K562 (cell line): ENCODE results near the gene IL20RB. TPM values are rescaled to one million over a fixed set of nuclear protein-coding genes. Genes with fewer than 3 reads are reported as not detected.

Experiments
- ATAC-seq: fragments of 200-7000 bp; cut with Tn5 transposase; 3 replicates; pipeline ENCODE4 v1.9.1; 2020; ENCODE audit warnings: moderate library complexity
- BruUV-seq: library from RNA; stranded (reverse); fragments of 400-500 nt; replicated peaks from 2 replicates; lab custom pipeline; 2021; lab: Mats Ljungman, UMichigan
- CTCF ChIA-PET: fragments of 300-600 bp; formaldehyde crosslinking; extraction: SDS; loops from one replicate; lab custom pipeline; 2021; ENCODE audit warnings: low intra/inter-chr PET ratio; lab: Yijun Ruan, JAX
- POLR2A ChIA-PET: fragments of 300-600, 350-650 bp; sonication (Branson Sonifier 250); formaldehyde crosslinking; extraction: SDS; loops from one replicate; lab custom pipeline; 2021; ENCODE audit warnings: antibody characterized with exemption, inconsistent platforms; lab: Yijun Ruan, JAX
- DNase-seq, 4 experiments: peaks; one replicate each; pipeline versions ENCODE4 v3.0.0 to v3.0.0-alpha.2; 2011 to 2018; ENCODE audit warnings: low spot score in 3 of 4, mixed read lengths in 3 of 4; ENCODE audit errors: extremely low read depth in 1 of 4
- FAIRE-seq: peaks from 2 replicates; lab custom pipeline; 2011; peaks lifted over from hg19 to GRCh38; lab: Jason Lieb, UNC
- H2AFZ ChIP-seq: 2 replicates; pipeline ENCODE4 v1.6.0; 2011; ENCODE audit warnings: low read depth, low read length, control low read depth, inconsistent platforms
- H3K27ac ChIP-seq: fragments of 200-600 bp; 3 replicates; pipeline ENCODE4 v1.8.0; 2011; ENCODE audit warnings: low read depth, mild to moderate bottlenecking, control low read depth, inconsistent platforms, low read length, moderate library complexity, mixed read lengths; ENCODE audit errors: extremely low read depth
- H3K27me3 ChIP-seq, 2 experiments: fragments of 300-600 bp in 1 of 2; 2 replicates in 1 of 2; 3 replicates in 1 of 2; pipeline versions ENCODE4 v1.6.0 to v1.8.0; 2011; ENCODE audit warnings: inconsistent platforms in 2 of 2, low read length in 2 of 2, mild to moderate bottlenecking in 1 of 2, mixed read lengths in 1 of 2, moderate library complexity in 1 of 2; ENCODE audit not compliant: control insufficient read depth in 2 of 2, insufficient read depth in 2 of 2
- H3K36me3 ChIP-seq: fragments of 300-600 bp; 3 replicates; pipeline ENCODE4 v1.8.0; 2011; ENCODE audit warnings: mild to moderate bottlenecking, low read length, inconsistent platforms; ENCODE audit not compliant: control insufficient read depth, insufficient read depth
- H3K4me1 ChIP-seq, 2 experiments: fragments of 200-600 bp in 1 of 2; replicated peaks in 1 of 2; 2 replicates in 1 of 2; 3 replicates in 1 of 2; pipeline versions ENCODE4 v1.5.1 to v1.8.0; 2011; ENCODE audit warnings: inconsistent platforms in 2 of 2, low read length in 2 of 2, mild to moderate bottlenecking in 1 of 2, mixed read lengths in 1 of 2, moderate library complexity in 1 of 2; ENCODE audit not compliant: control insufficient read depth in 2 of 2, insufficient read depth in 2 of 2
- H3K4me2 ChIP-seq: 2 replicates; pipeline ENCODE4 v1.6.1; 2011; ENCODE audit warnings: low read length, control low read depth, inconsistent platforms, mixed read lengths; ENCODE audit not compliant: insufficient read depth
- H3K4me3 ChIP-seq: fragments of 200-600 bp; sonication (generic), shearing (Covaris generic); 2 replicates; pipeline ENCODE4 v1.5.1; 2016; ENCODE audit warnings: control low read depth, inconsistent platforms
- H3K79me2 ChIP-seq: fragments of 200-600 bp; 3 replicates; pipeline ENCODE4 v1.8.0; 2011; ENCODE audit warnings: low read length, inconsistent platforms; ENCODE audit not compliant: control insufficient read depth, insufficient read depth
- H3K9ac ChIP-seq, 2 experiments: 2 replicates each; pipeline versions ENCODE4 v1.6.0 to v1.6.1; 2011; ENCODE audit warnings: low read depth in 2 of 2, low read length in 2 of 2, control low read depth in 1 of 2, inconsistent platforms in 1 of 2, mild to moderate bottlenecking in 1 of 2, mixed read lengths in 1 of 2; ENCODE audit not compliant: insufficient read depth in 1 of 2
- H3K9me1 ChIP-seq: one replicate; pipeline ENCODE4 v1.6.0; 2011; ENCODE audit warnings: inconsistent platforms, mild to moderate bottlenecking, low read length, moderate library complexity; ENCODE audit not compliant: control insufficient read depth, insufficient read depth
- H3K9me3 ChIP-seq: replicated peaks from 2 replicates; pipeline ENCODE4 v1.5.1; 2011; ENCODE audit warnings: low read depth, low read length, inconsistent platforms; ENCODE audit not compliant: control insufficient read depth, insufficient read depth
- H4K20me1 ChIP-seq: replicated peaks from 2 replicates; pipeline ENCODE4 v1.6.1; 2011; ENCODE audit warnings: low read length, inconsistent platforms, mixed read lengths; ENCODE audit not compliant: control insufficient read depth, insufficient read depth
- BCL6 ChIP-seq: fragments of 250-450 bp; sonication (Bioruptor Pico); IDR thresholded peaks from 2 replicates; pipeline ENCODE4 v1.4.0; 2020
- CAMTA2 ChIP-seq: fragments of 250-450 bp; sonication (Bioruptor Pico); conservative IDR thresholded peaks from 2 replicates; pipeline ENCODE4 v1.5.1; 2022
- CBX1 ChIP-seq: sonication (generic); IDR thresholded peaks from 2 replicates; pipeline ENCODE4 v1.6.1; 2016; ENCODE audit warnings: antibody characterized with exemption, low read depth, mild to moderate bottlenecking
- CREB1 ChIP-seq, 2 experiments: sonication (generic) in 1 of 2; formaldehyde crosslinking in 1 of 2; IDR thresholded peaks; 2 replicates each; pipeline versions ENCODE4 v1.6.1 to v1.8.0; 2012 to 2022; ENCODE audit warnings: inconsistent platforms in 1 of 2, mild to moderate bottlenecking in 1 of 2, missing genetic modification reagents in 1 of 2, moderate library complexity in 1 of 2
- DIDO1 ChIP-seq: fragments of 450-650 bp; IDR thresholded peaks from 2 replicates; pipeline ENCODE4 v1.6.1; 2016; ENCODE audit warnings: low read depth, missing biosample characterization, missing genetic modification characterization
- EHMT2 ChIP-seq: fragments of 450-650 bp; IDR thresholded peaks from 2 replicates; pipeline ENCODE4 v1.6.1; 2018; ENCODE audit warnings: antibody characterized with exemption
- HDAC8 ChIP-seq: fragments of 450-650 bp; IDR thresholded peaks from 2 replicates; pipeline ENCODE4 v1.6.1; 2016; ENCODE audit warnings: mild to moderate bottlenecking, missing genetic modification characterization, moderate library complexity, missing compliant biosample characterization
- HOXB6 ChIP-seq: fragments of 250-450 bp; sonication (Bioruptor Pico); IDR thresholded peaks from 2 replicates; pipeline ENCODE4 v1.5.1; 2022; ENCODE audit warnings: mild to moderate bottlenecking, borderline replicate concordance
- KLF1 ChIP-seq: fragments of 450-650 bp; IDR thresholded peaks from 2 replicates; pipeline ENCODE4 v1.6.1; 2016; ENCODE audit warnings: missing genetic modification characterization, missing compliant biosample characterization
- SAFB ChIP-seq: fragments of 200-400 bp; formaldehyde crosslinking; IDR thresholded peaks from 2 replicates; pipeline ENCODE4 v1.6.1; 2017; ENCODE audit warnings: low read depth, low read length, borderline replicate concordance
- SMARCB1 ChIP-seq: IDR thresholded peaks from 2 replicates; pipeline ENCODE4 v1.6.1; 2011; ENCODE audit warnings: improper control_type of control experiment, low read depth; ENCODE audit not compliant: insufficient read length
- XRCC4 ChIP-seq: IDR thresholded peaks from one replicate; pipeline ENCODE4 v1.6.1; 2011; ENCODE audit not compliant: insufficient read depth, insufficient read length; ENCODE audit errors: extremely low read depth
- ZNF3 ChIP-seq: fragments of 250-450 bp; sonication (Bioruptor Pico); IDR thresholded peaks from 2 replicates; pipeline ENCODE4 v1.5.0; 2021; ENCODE audit warnings: mild to moderate bottlenecking, moderate library complexity
- ZNF408 ChIP-seq: fragments of 250-450 bp; sonication (Bioruptor Pico); IDR thresholded peaks from 2 replicates; pipeline ENCODE4 v1.4.0; 2020; ENCODE audit warnings: low read depth, mild to moderate bottlenecking, moderate library complexity
- ZSCAN32 ChIP-seq: fragments of 450-650 bp; formaldehyde crosslinking; IDR thresholded peaks from 2 replicates; pipeline ENCODE4 v1.4.0; 2020; ENCODE audit warnings: mild to moderate bottlenecking, moderate library complexity
- WGBS: fragments of 100-300 bp; shearing (Covaris generic); methylation state at CpG from one replicate; pipeline ENCODE4 v1.1.6; 2016; ENCODE audit warnings: low coverage, mixed read lengths; ENCODE audit not compliant: insufficient coverage; ENCODE audit errors: missing lambda C conversion rate; 5-methylcytosine and 5-hydroxymethylcytosine counted together
- in situ Hi-C: fragments of 300-500 bp; cut with MboI; formaldehyde crosslinking; loops from 4 replicates; pipeline ENCODE4 v1.15.0; 2018; ENCODE audit warnings: inconsistent platforms, mixed read lengths
- intact Hi-C: fragments of 100-400 bp; cut with micrococcal nuclease; formaldehyde crosslinking; loops from 2 replicates; pipeline ENCODE4 v1.14.2; 2022
- polyA plus RNA-seq, 8 experiments: library from polyadenylated mRNA; depleted of rRNA in 4 of 8; stranded (reverse) in 5 of 8; unstranded in 3 of 8; fragments of >200 nt; fragmentation: Nextera tagmentation in 2 of 8; fragmentation: Illumina TruSeq in 1 of 8; extraction: Ambion mirVana in 2 of 8; extraction: Trizol in 1 of 8; gene quantifications; 2 replicates each; pipeline versions ENCODE4 v1.2.1 to v1.2.3, GENCODE V29; 2011 to 2014; ENCODE audit warnings: inconsistent platforms in 1 of 8, missing spikeins in 1 of 8
- total RNA-seq, 7 experiments: library from RNA; depleted of rRNA in 6 of 7; stranded (reverse); fragments of >200 nt in 6 of 7; fragmentation: Illumina TruSeq in 2 of 7; extraction: Trizol in 2 of 7; gene quantifications; 2 replicates each; pipeline versions ENCODE4 v1.2.1 to v1.2.3, GENCODE V29; 2011 to 2021; ENCODE audit warnings: low replicate concordance in 1 of 7
- TF ChIP-seq, protein P1 (sequence below): sonication (generic); formaldehyde crosslinking; IDR thresholded peaks from 2 replicates; pipeline ENCODE4 v1.8.1; 2023; ENCODE audit warnings: mild to moderate bottlenecking, missing genetic modification reagents, moderate library complexity
- TF ChIP-seq, protein P2 (sequence below): fragments of 250-450 bp; sonication (Bioruptor Pico); IDR thresholded peaks from 2 replicates; pipeline ENCODE4 v1.8.0; 2021; ENCODE audit warnings: moderate library complexity, mild to moderate bottlenecking, inconsistent platforms
- TF ChIP-seq, protein P3 (sequence below): fragments of 450-650 bp; IDR thresholded peaks from 2 replicates; pipeline ENCODE4 v1.6.1; 2016; ENCODE audit warnings: missing biosample characterization, missing genetic modification characterization

IL20RB gene
- total and polyA plus RNA-seq, 9 of the 15 experiments (the other 6 are each of a cell fraction or from before 2014, with no cell fraction given), result 0.77 to 9.9 (median 6.1) TPM

DNA sequence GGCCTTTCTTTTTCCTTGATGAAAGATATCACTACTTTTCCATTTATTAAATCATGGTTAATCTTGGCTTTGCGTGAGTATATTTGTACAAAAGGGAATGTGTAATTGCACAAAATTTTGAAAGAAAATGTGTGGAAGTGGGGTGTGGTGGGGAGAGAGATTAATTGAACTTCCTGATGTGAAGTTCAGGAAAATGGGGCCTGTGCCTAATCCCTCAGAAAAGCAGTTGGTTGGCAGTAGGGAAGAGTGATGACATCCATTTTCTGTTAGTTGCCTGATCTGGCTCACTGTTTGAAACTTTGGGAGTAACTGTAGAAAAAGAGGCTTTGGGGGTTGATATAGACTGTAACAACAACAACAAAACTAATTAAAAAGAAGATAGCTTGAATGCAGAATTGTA, 10.8 kb upstream of the IL20RB start (continued):
- TF ChIP-seq XRCC4 (no peak), EHMT2 (no peak), ZNF408 (CRISPR knock-in tag) (no peak)

DNA sequence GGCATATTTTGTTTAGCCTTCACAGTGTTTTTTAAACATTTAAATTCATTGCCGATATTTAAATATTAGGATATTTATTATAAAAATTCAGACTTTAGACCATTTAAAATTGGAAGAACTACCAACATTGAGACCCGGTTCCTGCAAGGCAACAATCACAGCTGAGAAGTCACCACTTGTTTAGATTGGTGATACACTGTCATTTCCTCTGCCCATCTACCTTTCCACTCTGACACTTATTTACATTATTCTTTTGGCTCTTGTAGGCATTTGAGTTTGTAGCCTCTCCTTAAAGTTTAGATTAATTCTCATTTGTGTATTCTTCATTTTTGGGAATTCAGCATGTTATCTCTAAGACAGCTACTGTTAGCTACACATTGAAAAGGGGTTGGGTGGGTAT, 10.3 kb upstream of the IL20RB start:
- ChIA-PET CTCF (no interaction called here), POLR2A (interaction anchor here (0.8 to 1.3 kb wide), 2 partner anchors 9 to 10 kb away, joined by 4 to 7 read pairs; partner anchors contain the start of gene IL20RB)
- H3K9me3 ChIP-seq, result no peaks in the 10 kb centered on the region
- no peak for FAIRE-seq
- no peaks in the 10 kb centered on the region for H3K27me3 ChIP-seq
- H3K9ac ChIP-seq, result no peak overlapping the region
- ATAC-seq, result no peak
- H3K27ac ChIP-seq, result no peak overlapping the region
- DNase-seq, result no peak
- peaks cover 18% of the 10 kb centered on the region; the same call in 2 of the 3 replicates for H3K36me3 ChIP-seq
- 74% methylated on average over 2 of the region's 2 CpGs for WGBS
- BruUV-seq, result no TSS peak
- in situ Hi-C loops (no loop called here), intact Hi-C loops (no loop called here)
- H3K79me2 ChIP-seq, result peaks cover 18% of the 10 kb centered on the region
- no peak overlapping the region for H3K4me2 ChIP-seq
- peaks cover 0 to 2% of the 10 kb centered on the region in 2 experiments; a peak in 1 of 5 replicates for H3K4me1 ChIP-seq
- H2AFZ ChIP-seq, result no peak overlapping the region
- no peaks in the 10 kb centered on the region for H3K9me1 ChIP-seq
- H3K4me3 ChIP-seq, result no peak overlapping the region
- H4K20me1 ChIP-seq, result no peaks in the 10 kb centered on the region
- no peak for TF ChIP-seq DIDO1 (tag)
- TF ChIP-seq, protein P1, sequence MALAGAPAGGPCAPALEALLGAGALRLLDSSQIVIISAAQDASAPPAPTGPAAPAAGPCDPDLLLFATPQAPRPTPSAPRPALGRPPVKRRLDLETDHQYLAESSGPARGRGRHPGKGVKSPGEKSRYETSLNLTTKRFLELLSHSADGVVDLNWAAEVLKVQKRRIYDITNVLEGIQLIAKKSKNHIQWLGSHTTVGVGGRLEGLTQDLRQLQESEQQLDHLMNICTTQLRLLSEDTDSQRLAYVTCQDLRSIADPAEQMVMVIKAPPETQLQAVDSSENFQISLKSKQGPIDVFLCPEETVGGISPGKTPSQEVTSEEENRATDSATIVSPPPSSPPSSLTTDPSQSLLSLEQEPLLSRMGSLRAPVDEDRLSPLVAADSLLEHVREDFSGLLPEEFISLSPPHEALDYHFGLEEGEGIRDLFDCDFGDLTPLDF, result no peak
- TF ChIP-seq BCL6 (CRISPR knock-in tag), result no peak
- no peak for TF ChIP-seq KLF1 (tag)
- TF ChIP-seq CREB1 (IDR thresholded peaks at IDR 0.05), result no peak
- no peak for TF ChIP-seq CREB1 (CRISPR knock-in tag; IDR thresholded peaks at IDR 0.05)
- no peak for TF ChIP-seq SMARCB1
- TF ChIP-seq ZSCAN32 (CRISPR knock-in tag), result no peak
- no peak for TF ChIP-seq SAFB
- TF ChIP-seq ZNF3 (CRISPR knock-in tag), result no peak
- no peak for TF ChIP-seq HOXB6 (CRISPR knock-in tag)
- TF ChIP-seq, protein P2, sequence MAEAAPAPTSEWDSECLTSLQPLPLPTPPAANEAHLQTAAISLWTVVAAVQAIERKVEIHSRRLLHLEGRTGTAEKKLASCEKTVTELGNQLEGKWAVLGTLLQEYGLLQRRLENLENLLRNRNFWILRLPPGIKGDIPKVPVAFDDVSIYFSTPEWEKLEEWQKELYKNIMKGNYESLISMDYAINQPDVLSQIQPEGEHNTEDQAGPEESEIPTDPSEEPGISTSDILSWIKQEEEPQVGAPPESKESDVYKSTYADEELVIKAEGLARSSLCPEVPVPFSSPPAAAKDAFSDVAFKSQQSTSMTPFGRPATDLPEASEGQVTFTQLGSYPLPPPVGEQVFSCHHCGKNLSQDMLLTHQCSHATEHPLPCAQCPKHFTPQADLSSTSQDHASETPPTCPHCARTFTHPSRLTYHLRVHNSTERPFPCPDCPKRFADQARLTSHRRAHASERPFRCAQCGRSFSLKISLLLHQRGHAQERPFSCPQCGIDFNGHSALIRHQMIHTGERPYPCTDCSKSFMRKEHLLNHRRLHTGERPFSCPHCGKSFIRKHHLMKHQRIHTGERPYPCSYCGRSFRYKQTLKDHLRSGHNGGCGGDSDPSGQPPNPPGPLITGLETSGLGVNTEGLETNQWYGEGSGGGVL (CRISPR knock-in tag), result no peak
- TF ChIP-seq HDAC8 (tag), result no peak
- no peak for TF ChIP-seq CAMTA2
- no peak for TF ChIP-seq CBX1
- TF ChIP-seq, protein P3, sequence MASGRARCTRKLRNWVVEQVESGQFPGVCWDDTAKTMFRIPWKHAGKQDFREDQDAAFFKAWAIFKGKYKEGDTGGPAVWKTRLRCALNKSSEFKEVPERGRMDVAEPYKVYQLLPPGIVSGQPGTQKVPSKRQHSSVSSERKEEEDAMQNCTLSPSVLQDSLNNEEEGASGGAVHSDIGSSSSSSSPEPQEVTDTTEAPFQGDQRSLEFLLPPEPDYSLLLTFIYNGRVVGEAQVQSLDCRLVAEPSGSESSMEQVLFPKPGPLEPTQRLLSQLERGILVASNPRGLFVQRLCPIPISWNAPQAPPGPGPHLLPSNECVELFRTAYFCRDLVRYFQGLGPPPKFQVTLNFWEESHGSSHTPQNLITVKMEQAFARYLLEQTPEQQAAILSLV (tag), result no peak
